NCI-H82 treated with DMSO at 0.1 percent for 48 hours (cell line): ENCODE data around the gene NAT14.

Experiments used
- DNase-seq: peaks from one replicate; lab custom pipeline; 2025; ENCODE audit not compliant: unreplicated experiment; lab: John Stamatoyannopoulos, UW

Gene NAT14

GRCh38 chr19:55471266-55471665 lies 13.7 kb upstream of the NAT14 start:
- DNase-seq: no peak

DNA sequence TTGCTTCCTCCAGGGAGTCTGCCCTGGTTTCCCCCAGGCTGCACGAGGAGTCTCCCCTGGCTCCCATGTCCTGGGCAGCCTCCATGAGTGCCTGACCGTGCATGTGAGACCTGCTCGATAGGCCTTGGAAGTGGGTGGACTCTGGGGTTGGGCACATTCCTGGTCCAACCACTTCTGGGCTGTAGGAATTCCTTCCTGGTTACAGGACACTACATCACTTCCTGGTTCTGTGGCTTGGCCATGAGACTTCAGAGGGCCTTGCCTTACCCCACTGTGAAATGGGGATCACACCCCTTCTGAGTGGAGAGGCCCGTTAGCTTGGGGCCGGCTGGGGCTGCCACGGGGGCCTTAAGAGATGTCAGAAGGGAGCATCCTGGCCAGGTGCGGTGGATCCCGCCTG lies 12.5 kb upstream of the NAT14 start:
- no peak for DNase-seq

GRCh38 chr19:55473225-55474012 lies 11.6 kb upstream of the NAT14 start:
- DNase-seq: no peak

DNA sequence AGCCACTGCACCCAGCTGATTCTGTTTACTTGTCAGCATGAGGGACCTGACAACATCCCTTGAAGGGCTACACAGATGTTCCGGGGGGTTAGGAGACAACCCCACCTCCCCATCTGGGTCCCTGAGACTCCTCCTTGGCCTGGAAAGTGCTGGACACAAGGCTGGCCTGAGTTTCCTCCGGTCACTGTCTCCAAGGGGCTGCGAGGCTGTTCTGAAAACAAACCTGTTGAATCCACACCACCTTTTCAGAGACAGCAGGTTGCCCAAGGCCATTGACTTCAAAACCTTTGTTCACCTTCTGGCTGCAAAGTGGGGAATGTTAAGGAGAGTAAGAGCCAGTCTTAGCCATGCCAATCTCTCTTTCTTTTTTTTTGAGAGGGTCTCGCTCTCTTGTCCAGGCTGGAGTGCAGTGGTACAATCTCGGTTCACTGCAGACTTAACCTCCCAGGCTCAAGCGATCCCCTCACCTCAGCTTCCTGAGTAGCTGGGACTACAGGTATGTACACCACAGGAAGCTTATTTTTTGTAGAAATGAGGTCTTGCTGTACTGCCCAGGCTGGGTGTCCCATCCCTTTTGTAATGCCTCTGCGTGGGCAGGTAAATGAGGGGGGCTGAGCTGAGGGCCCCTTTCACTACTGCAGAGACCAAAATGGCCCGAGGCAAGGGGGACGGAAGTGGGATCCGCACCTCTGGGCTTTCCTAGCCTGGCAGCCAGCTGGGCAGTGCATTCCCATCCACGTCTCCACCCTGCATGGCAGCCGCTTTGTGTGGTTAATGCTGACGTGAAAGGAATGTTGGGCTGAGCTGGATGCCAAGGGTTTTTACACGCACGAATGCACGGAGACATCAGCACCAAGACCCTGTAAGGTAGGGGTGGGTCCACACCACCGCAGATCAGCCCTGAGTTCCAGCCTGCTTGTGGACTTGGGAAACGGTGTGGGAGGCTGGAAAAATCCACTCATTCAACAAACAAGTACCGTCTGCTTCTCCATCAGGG lies 10.4 kb upstream of the NAT14 start:
- no peak for DNase-seq

- DNase-seq: peak; percentile 95
Measured at GRCh38 chr19:55476100-55476775, 8.8 kb upstream of the NAT14 start, which contains the start of gene ZNF628. ZNF628 (plus strand) TSS chr19:55476617; CDS start chr19:55479911, 3,294 bp downstream.

- DNase-seq: no peak
Measured at GRCh38 chr19:55477905-55478304, 7.1 kb upstream of the NAT14 start.

- DNase-seq: no peak
Measured at GRCh38 chr19:55478364-55478763, 6.6 kb upstream of the NAT14 start.

GRCh38 chr19:55479045-55479444 lies 5.9 kb upstream of the NAT14 start:
- DNase-seq: no peak

DNA sequence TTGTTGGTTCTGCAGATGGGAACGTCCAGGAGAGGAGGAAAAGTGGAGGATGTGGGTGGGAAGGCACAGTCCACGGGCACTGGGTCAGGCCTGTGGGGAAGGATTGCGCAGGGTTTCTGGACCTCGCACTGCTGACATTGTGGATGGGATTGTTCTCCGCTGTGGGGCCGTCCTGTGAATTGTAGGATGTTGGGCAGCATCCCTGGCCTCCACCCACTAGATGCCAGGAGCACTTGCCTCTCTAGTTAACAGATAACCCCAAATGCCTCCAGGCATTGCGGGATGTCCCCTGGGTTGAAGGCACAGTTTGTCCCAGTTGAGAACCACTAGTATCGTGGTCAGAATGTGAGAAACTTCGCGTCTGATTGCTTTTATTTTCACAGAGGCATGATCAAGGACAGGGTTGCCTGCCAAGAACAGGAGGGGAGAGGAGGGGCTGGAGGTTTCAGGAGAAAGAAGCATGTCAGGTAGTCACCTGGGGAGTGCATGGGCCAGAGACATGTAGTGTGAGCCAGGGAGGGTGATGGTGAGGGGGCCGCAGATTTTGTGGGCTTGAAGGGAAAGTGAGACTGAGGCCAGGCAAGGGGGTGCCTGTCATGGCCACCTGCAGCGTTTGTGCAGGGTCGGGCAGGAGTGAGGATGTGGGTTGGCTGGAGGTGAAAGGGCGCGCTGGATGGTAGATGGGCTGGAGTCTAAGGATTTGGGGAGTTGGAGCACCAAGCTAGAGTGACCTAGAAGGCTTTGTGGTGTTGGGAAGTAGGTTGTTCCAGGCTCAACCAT lies 5.3 kb upstream of the NAT14 start:
- no peak for DNase-seq

- no peak for DNase-seq
Measured at GRCh38 chr19:55481148-55481793, 3.7 kb upstream of the NAT14 start.

DNA sequence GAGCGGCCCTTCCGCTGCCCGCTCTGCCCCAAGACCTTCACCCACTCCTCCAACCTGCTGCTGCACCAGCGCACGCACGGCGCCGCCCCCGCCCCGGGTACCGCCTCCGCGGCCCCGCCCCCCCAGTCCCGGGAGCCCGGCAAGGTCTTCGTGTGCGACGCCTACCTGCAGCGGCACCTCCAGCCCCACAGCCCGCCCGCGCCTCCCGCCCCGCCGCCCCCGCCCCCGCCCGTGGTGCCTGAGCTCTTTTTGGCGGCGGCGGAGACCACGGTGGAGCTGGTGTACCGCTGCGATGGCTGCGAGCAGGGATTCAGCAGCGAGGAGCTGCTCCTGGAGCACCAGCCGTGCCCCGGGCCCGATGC lies 3.2 kb upstream of the NAT14 start:
- no peak for DNase-seq

GRCh38 chr19:55482156-55482961 lies 2.6 kb upstream of the NAT14 start:
- no peak for DNase-seq

- no peak for DNase-seq
Measured at GRCh38 chr19:55482967-55483705, 1.9 kb upstream of the NAT14 start.

DNA sequence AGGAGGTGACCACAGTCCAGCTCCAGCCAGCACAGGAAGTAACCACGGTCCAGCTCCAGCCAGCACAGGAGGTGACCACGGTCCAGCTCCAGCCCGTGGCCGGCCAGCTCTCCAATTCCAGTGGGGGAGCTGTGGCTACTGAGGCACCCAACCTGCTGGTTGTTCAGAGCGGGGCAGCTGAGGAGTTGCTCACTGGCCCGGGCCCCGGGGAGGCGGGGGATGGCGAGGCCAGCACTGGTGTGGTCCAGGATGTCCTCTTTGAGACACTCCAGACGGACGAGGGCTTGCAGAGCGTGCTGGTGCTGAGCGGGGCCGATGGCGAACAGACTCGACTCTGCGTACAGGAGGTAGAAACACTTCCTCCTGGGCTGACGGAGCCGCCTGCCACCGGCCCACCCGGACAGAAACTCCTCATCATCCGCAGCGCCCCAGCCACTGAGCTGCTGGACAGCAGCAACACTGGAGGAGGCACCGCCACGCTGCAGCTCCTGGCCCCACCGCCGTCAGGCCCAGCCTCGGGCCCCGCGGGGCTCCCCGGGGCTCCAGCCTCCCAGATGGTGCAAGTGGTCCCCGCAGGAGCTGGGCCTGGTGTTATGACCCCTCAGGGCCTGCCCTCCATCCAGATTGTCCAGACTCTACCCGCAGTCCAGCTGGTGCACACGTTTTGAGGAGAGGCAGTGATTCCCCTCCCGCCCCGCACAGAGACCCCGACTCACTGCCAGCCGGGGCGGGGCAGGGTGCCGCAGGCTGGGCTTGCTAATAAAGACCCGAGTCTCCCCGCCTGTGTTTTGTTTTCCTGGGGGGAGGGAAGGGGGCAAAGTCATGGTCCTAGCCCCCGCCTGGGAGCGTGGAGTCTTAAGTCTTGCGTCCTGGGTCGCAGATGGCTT lies 1.0 kb upstream of the NAT14 start:
- DNase-seq: no peak

DNA sequence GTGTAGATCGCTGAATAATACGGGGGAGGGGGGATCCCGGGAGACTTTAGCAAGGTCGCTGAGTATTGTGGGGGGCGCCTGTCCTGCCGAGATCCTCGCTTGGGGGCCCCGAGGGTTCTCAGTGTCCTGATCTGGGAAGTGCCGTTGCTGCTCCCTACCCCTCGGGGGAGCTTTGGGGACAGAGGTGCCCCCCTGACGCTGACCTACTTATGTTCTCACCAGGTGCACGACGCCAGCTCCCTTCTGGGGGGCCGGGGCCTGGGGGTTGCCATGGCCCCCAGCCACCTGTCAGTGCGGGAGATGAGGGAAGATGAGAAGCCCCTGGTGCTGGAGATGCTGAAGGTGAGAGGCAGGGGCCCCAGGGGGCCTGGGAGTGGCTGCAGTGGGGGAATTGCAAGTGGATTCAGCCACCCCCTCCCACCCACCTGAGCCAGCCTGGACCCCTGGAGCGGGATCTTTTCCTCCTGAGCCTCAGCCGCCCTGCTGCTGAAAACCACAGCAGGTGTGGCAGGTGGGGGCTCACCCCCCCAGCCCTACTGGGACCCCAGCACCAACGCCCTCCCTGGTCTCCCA lies 537 bp downstream of the NAT14 start:
- DNase-seq: no peak

- no peak for DNase-seq
Measured at GRCh38 chr19:55486043-55486970, 1.3 kb downstream of the NAT14 start.
